WTC11 (cell line): ENCODE measurements around the gene STRIP1.

Experiments used
- ESRRA ChIP-seq: sonication (generic); formaldehyde crosslinking; IDR thresholded peaks from 2 replicates; pipeline ENCODE4 v1.8.1; 2022; ENCODE audit warnings: mild to moderate bottlenecking, missing genetic modification reagents, borderline replicate concordance
- JUN ChIP-seq: sonication (generic); formaldehyde crosslinking; IDR thresholded peaks from 2 replicates; pipeline ENCODE4 v1.8.0; 2023; ENCODE audit warnings: mild to moderate bottlenecking, missing genetic modification reagents
- NR3C1 ChIP-seq: sonication (generic); formaldehyde crosslinking; conservative IDR thresholded peaks from 2 replicates; pipeline ENCODE4 v1.8.1; 2023; ENCODE audit warnings: low read depth, mild to moderate bottlenecking, missing genetic modification reagents
- ZNF396 ChIP-seq: fragments of 250-450 bp; sonication (Bioruptor Pico); IDR thresholded peaks from 2 replicates; pipeline ENCODE4 v1.8.0; 2021; ENCODE audit warnings: mild to moderate bottlenecking, moderate library complexity, borderline replicate concordance
- TF ChIP-seq, protein P1 (sequence below): sonication (generic); formaldehyde crosslinking; IDR thresholded peaks from 2 replicates; pipeline ENCODE4 v1.8.1; 2022; ENCODE audit warnings: mild to moderate bottlenecking, missing genetic modification reagents, moderate library complexity, borderline replicate concordance

DNA sequence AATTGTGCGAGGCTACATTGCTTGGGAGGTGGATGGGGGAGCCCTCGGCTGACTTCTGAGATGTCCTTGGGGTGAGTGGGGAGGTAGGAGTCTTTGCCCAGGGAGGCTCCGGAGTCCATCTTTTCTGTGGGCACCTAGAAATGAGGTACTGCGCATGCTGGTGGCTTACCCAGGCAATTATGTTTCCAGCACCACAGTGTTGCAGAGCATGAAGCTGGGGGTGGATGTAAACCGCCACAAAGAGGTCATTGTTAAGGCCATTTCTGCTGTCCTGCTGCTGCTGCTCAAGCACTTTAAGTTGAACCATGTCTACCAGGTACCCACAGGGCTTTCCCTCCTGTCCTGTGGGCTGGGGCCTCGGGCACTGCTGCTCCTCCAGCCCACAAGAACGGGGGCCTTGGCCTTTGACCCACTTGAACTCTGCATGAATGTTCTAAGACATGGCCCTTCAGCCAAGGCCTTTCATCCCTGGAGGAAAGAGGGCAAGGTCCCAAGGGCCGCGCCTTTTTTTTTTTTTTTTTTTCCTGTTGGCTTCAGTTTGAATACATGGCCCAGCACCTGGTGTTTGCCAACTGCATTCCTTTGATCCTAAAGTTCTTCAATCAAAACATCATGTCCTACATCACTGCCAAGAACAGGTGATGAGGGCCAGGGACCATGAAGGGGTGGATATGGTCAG, 14.6 kb downstream of the STRIP1 start:
- no peak for TF ChIP-seq JUN (CRISPR knock-in tag)
- no peak for TF ChIP-seq NR3C1
- TF ChIP-seq, protein P1, sequence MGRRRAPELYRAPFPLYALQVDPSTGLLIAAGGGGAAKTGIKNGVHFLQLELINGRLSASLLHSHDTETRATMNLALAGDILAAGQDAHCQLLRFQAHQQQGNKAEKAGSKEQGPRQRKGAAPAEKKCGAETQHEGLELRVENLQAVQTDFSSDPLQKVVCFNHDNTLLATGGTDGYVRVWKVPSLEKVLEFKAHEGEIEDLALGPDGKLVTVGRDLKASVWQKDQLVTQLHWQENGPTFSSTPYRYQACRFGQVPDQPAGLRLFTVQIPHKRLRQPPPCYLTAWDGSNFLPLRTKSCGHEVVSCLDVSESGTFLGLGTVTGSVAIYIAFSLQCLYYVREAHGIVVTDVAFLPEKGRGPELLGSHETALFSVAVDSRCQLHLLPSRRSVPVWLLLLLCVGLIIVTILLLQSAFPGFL, result no peak
- no peak for TF ChIP-seq ESRRA (CRISPR knock-in tag)
- no peak for TF ChIP-seq ZNF396
